Activated CD4-positive, alpha-beta T cell treated with anti-CD3 and anti-CD28 coated beads, Interleukin-2, amount 10 ng/mL, durations not matched to agents 24 days and 14 days (primary cell): ENCODE measurements around the gene SERPINB1. TPM values are rescaled to one million over a fixed set of nuclear protein-coding genes. Genes with fewer than 3 reads are reported as not detected.
A peak's percentile ranks its signal among the peaks of the same experiment; 100 is the strongest.

Experiments used
- DNase-seq: peaks from one replicate; pipeline ENCODE4 v3.0.0; 2022
- H3K27ac Mint-ChIP-seq: one replicate; pipeline ENCODE4 v1.8.0; 2022; ENCODE audit warnings: mild to moderate bottlenecking, mixed read lengths
- H3K27me3 Mint-ChIP-seq: one replicate; pipeline ENCODE4 v1.8.0; 2022; ENCODE audit warnings: mixed read lengths
- H3K36me3 Mint-ChIP-seq: one replicate; pipeline ENCODE4 v1.8.0; 2022; ENCODE audit warnings: low read depth, mild to moderate bottlenecking, mixed read lengths
- H3K4me1 Mint-ChIP-seq: one replicate; pipeline ENCODE4 v1.8.0; 2021; ENCODE audit warnings: mixed read lengths
- H3K4me3 Mint-ChIP-seq: one replicate; pipeline ENCODE4 v1.8.0; 2022; ENCODE audit warnings: mild to moderate bottlenecking, moderate library complexity, mixed read lengths
- H3K9me3 Mint-ChIP-seq: one replicate; pipeline ENCODE4 v1.8.0; 2021; ENCODE audit warnings: mixed read lengths
- intact Hi-C: fragments of 100-400 bp; cut with micrococcal nuclease; formaldehyde crosslinking; loops from one replicate; pipeline ENCODE4 v1.15.1; 2023
- total RNA-seq: library from RNA; stranded (reverse); gene quantifications from 2 replicates; pipeline ENCODE4 v1.2.3, GENCODE V29; 2022

The SERPINB1 gene
- total RNA-seq, 1 donor from 2014 or later = 79.9 TPM

DNA sequence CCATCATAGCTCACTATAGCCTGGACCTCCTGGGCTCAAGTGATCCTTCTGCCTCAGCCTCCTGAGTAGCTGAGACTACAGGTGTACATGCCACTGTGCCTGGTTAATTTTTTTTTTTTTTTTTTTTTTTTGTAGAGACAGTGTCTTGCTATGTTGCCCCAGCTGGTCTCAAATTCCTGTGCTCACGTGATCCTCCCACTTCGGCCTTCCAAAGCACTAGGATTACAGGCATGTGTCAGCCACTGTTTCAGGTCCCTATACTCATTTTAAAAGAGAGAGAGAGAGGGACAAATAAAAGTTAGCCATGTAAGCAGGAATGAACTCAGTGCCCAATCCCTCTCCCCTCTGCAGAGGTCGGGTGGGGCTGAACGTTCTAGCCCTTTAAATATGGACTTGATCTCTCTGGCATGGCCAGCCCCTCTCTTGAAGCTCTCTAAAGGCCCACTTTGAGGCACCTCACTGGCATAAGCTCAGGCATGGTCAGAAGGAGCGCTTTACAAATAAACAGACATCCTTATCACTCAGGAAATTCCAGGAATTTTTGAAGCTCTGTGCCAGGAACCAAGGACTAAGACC lies 9.0 kb upstream of the SERPINB1 start:
- H3K4me3 Mint-ChIP-seq = peak overlapping the region; percentile 10
- no peak for DNase-seq
- H3K9me3 Mint-ChIP-seq = no peaks in the 10 kb centered on the region
- no peaks in the 10 kb centered on the region for H3K27me3 Mint-ChIP-seq
- intact Hi-C loops = loop anchor here (5.0 to 10.0 kb wide), 2 partner anchors 997 to 1174 kb away; partner anchors contain the start of gene FAM50B
- H3K27ac Mint-ChIP-seq = peak overlapping the region; percentile 23
- peaks cover 56% of the 10 kb centered on the region for H3K4me1 Mint-ChIP-seq
- H3K36me3 Mint-ChIP-seq = peaks cover 9% of the 10 kb centered on the region

DNA sequence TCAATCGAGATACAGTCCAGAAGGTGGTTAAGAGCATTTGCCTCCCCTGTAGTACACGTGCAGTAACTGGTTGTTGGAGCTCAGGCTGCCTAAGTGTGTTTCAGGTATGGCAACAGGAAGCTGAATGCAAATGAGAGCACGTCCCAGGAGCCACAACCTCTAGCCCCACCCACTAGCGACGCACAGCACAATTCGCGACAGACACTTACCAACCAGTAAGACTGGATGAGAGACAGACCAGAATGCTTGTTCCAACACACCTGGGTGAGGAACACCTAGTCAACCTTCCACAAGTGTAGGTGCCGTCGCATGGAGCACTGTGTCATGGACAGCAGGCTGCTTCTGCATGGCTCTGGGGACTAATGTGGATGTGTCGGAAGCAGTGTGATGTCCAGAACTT lies 7.2 kb upstream of the SERPINB1 start:
- H3K9me3 Mint-ChIP-seq = no peaks in the 10 kb centered on the region
- peaks cover 45% of the 10 kb centered on the region for H3K4me1 Mint-ChIP-seq
- intact Hi-C loops = no loop called here
- H3K27me3 Mint-ChIP-seq = no peaks in the 10 kb centered on the region
- peaks cover 7% of the 10 kb centered on the region for H3K36me3 Mint-ChIP-seq
- peak; percentile 90 for DNase-seq
- peak overlapping the region; percentile 80 for H3K27ac Mint-ChIP-seq
- peak overlapping the region; percentile 69 for H3K4me3 Mint-ChIP-seq

DNA sequence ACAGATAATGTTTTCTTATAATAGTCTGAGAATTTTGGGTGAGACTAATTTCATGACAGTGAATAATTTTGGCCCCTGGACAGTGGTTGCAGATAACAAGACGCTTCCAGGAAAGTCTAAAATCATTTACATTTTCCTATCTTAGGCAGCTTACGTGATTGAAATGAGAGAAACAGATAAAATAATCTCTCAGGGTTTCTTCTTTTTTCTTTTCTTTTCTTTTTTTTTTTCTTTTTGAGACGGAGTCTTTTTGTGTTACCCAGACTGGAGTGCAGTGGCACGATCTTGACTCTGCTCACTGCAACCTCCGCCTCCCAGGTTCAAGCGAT lies 4.2 kb upstream of the SERPINB1 start:
- peak overlapping the region; percentile 4 for H3K4me3 Mint-ChIP-seq
- H3K4me1 Mint-ChIP-seq = peaks cover 52% of the 10 kb centered on the region
- H3K9me3 Mint-ChIP-seq = no peaks in the 10 kb centered on the region
- intact Hi-C loops = loop anchor here (1.0 to 2.0 kb wide), 7 partner anchors 8 to 143 kb away; no protein-coding TSS in a partner anchor
- no peaks in the 10 kb centered on the region for H3K27me3 Mint-ChIP-seq
- H3K27ac Mint-ChIP-seq = peak overlapping the region; percentile 6
- no peak for DNase-seq
- peaks cover 7% of the 10 kb centered on the region for H3K36me3 Mint-ChIP-seq

DNA sequence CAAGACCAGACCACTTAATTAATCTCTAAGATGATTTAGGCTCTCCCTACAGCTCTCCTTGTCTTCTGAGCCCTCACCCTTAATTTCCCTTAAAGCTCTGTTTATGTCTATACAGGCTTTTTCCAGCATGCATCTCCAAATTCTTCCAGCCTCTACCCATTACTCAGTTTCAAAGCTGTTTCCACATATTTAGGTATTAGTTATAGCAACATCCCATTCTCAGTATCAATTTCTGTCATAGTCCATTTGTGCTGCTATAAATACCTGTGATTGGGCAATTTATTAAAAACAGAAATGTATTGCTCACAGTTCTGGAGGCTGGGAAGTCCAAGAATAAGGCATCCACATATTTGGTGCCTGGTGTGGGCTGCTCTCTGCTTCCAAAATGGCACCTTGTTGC lies 2.3 kb upstream of the SERPINB1 start:
- Mint-ChIP-seq H3K27ac (peak overlapping the region; percentile 54), H3K4me1 (peaks cover 63% of the 10 kb centered on the region), H3K4me3 (peak overlapping the region; percentile 38)

DNA sequence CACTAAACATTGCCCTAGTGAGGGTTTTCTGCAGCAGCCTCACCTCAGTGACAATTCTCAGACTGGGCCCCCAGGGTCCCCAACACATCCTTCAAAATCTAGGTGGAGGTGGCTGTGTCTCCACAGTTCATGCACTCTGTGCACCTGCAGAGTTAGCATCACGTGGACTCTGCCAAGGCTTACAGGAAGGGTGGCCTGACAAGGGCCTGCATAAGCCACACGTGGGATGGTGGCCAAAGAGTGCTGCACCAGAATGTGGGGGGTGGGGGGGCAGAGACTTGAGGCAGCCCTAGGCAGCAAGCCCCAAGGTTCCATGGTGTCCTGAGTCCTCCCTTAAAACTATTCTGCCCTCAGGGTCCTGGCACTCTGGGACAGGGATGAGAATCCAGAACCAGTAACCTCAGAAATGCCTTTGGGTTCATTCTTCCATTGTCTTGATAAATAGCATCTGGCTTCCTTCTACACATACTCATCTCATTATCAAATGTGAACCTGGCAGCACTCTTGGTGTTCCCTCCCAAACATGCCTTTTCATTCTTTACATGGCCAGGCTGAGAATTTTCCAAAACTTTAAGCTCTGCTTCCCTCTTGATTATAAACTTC lies 1.6 kb upstream of the SERPINB1 start:
- Mint-ChIP-seq H3K4me3 (peak overlapping the region; percentile 38), H3K36me3 (peaks cover 19% of the 10 kb centered on the region), H3K9me3 (no peaks in the 10 kb centered on the region), H3K27ac (peak overlapping the region; percentile 54), H3K4me1 (peaks cover 58% of the 10 kb centered on the region), H3K27me3 (no peaks in the 10 kb centered on the region)
- intact Hi-C loops = loop anchor here (5.0 kb wide), 1 partner anchor 224 kb away; the partner anchor contains the start of gene RIPK1
- no peak for DNase-seq

More for the DNA sequence above, 2.3 kb upstream of the SERPINB1 start:
- intact Hi-C loops = loop anchor here (5.0 kb wide), 1 partner anchor 223 kb away; the partner anchor contains the start of gene RIPK1
- Mint-ChIP-seq H3K36me3 (peaks cover 19% of the 10 kb centered on the region), H3K27me3 (no peaks in the 10 kb centered on the region), H3K9me3 (no peaks in the 10 kb centered on the region)
- no peak for DNase-seq

DNA sequence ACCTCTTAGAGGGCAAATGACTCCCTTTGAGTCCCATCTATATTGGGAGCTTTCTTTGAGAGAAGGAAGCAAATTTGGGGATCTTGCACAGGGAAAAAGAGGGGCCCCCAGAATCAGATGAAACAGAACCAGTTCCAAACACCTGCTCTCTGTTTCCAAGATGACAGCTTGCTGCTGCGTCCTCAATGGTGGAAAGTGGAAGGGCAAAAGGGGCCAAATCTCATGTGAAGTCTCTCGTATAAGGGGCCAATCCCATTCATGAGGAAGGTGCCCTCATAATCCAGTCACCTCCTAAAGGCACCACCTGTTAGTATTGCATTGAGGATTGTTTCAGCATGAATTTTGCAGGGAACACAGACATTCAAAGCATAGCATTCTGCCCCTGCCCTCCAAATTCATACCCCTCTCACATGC lies 483 bp upstream of the SERPINB1 start:
- Mint-ChIP-seq H3K9me3 (no peaks in the 10 kb centered on the region), H3K4me3 (peak overlapping the region; percentile 91), H3K4me1 (peaks cover 59% of the 10 kb centered on the region), H3K27me3 (no peaks in the 10 kb centered on the region), H3K36me3 (peaks cover 27% of the 10 kb centered on the region), H3K27ac (peak overlapping the region; percentile 88)
- intact Hi-C loops = loop anchor here (1.0 to 5.0 kb wide), 2 partner anchors 77 to 225 kb away; partner anchors contain the start of genes RIPK1 and WRNIP1
- no peak for DNase-seq

DNA sequence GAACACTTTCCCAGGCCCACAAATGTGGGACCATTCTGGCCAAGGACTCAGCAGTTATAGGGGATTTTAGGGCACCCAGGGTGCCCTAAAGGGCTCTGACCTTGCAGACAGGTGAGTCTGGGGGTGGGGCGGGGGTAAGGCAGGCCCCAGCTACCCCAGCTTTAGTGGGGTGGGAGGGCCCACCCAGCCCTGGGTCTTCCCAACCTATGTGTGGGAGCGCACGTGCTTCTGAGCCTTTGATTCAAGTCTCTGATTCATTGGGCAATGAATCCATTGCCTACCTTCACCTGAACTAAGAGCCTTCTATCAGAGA lies 958 bp downstream of the SERPINB1 start:
- peaks cover 40% of the 10 kb centered on the region for H3K36me3 Mint-ChIP-seq
- no peak for DNase-seq
- H3K27me3 Mint-ChIP-seq = no peaks in the 10 kb centered on the region
- H3K4me3 Mint-ChIP-seq = peak overlapping the region; percentile 91
- intact Hi-C loops = loop anchor here (1.0 to 5.0 kb wide), 4 partner anchors 14 to 227 kb away; partner anchors contain the start of gene RIPK1
- peaks cover 54% of the 10 kb centered on the region for H3K4me1 Mint-ChIP-seq
- no peaks in the 10 kb centered on the region for H3K9me3 Mint-ChIP-seq
- peak overlapping the region; percentile 29 for H3K27ac Mint-ChIP-seq

DNA sequence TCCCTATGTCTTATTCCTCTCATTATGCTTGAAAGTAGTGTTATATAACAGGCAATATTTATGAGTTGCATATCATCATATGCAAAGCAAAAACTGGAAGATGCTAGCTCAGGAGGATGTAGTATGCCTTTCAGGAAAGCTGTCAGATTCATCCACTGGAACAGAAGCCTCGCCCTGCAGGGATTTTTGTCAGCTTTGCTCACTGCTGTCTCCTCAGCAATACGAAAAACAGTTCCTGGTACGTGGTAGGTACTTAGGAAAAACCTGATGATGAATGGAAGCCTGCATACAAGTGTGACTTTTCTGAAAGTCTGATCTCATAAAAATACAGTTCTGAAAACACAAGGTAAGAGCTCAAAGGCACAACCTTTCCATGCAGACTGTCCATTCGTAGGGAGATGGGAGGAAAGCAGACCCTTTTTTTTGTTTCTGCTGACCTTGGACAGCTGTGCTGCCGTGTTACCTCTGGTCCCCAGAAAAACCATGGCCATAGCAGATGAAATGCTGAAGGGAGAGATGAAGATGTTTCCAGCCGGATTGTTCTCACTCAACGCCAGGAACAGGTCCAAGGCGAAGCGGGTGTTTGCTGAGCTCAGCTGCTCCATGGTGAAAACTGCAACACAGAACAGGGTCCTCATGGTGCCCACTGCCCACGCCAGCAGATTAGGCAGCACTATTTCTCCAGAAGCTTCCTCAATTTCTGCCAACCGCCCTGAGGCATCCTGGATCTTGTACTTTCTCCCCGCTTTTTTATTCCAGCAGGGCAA lies 1.5 kb downstream of the SERPINB1 start:
- Mint-ChIP-seq H3K36me3 (peaks cover 45% of the 10 kb centered on the region), H3K4me1 (peaks cover 54% of the 10 kb centered on the region), H3K27ac (peak overlapping the region; percentile 29), H3K9me3 (no peaks in the 10 kb centered on the region), H3K27me3 (no peaks in the 10 kb centered on the region), H3K4me3 (peak overlapping the region; percentile 91)
- intact Hi-C loops = loop anchor here (2.0 to 5.0 kb wide), 2 partner anchors 15 to 227 kb away; partner anchors contain the start of gene RIPK1
- peak; percentile 58 for DNase-seq

DNA sequence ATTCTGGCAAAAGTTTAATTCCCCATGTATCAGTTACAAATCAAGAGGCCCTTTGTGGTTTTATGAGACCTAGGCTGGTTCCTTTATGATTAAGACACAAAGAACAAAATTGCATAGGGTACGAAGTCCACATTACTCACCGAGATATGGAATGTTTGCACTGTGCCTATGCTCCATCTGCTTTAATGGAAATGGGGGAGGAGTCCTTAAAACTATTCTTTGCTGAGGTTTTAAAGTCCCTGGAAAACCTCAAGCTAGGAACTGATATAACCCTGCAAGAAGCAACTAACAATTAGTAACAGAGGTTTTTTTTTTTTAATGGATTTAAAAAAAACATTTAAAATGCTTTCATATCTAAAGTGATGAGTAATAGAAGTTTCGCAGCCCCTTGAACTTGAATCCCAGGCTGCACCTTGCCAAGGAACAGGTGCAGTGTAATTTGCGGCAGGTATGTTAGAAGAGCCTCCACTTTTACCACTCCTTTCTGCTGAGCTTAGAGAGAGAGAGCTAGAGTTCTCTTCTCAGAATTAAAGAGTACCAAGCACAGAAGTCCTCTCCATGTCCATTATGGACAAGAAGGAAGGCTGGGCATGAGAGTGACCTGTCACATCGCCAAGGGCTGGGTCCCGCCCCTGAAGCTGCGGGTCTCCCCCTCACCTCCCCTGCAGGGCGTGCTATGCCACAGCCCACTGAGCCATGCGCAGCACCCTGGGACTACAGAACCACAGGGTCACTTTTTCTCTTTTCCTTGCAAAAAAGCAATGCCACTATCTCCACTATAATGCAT lies 2.3 kb downstream of the SERPINB1 start:
- intact Hi-C loops = no loop called here
- Mint-ChIP-seq H3K27me3 (no peaks in the 10 kb centered on the region), H3K36me3 (peaks cover 53% of the 10 kb centered on the region), H3K4me3 (peak overlapping the region; percentile 91), H3K9me3 (peaks cover 5% of the 10 kb centered on the region), H3K4me1 (peaks cover 58% of the 10 kb centered on the region), H3K27ac (no peak overlapping the region)
- DNase-seq = peak; percentile 63

DNA sequence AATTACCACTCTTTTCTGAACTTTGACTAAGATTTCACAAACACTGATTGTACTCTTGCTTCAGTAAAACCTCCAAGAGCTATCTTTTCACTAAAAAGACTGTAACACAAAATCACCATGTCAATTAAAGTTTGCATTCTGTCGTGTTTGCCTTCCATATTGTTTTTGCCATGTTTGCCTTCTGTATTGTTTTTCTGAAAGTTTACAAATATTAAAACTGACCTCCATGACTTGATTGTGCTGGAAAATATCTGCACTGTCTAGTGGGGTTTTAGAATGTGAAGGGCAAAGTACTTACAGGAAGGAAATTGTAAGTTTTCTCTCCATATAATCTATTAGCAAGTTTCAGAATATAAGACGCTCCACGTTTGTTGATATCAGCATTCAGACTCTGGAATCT lies 3.4 kb downstream of the SERPINB1 start:
- no peak overlapping the region for H3K4me3 Mint-ChIP-seq
- peaks cover 64% of the 10 kb centered on the region for H3K36me3 Mint-ChIP-seq
- intact Hi-C loops = no loop called here
- peaks cover 9% of the 10 kb centered on the region for H3K9me3 Mint-ChIP-seq
- H3K27ac Mint-ChIP-seq = no peak overlapping the region
- no peaks in the 10 kb centered on the region for H3K27me3 Mint-ChIP-seq
- H3K4me1 Mint-ChIP-seq = peaks cover 53% of the 10 kb centered on the region
- DNase-seq = no peak

DNA sequence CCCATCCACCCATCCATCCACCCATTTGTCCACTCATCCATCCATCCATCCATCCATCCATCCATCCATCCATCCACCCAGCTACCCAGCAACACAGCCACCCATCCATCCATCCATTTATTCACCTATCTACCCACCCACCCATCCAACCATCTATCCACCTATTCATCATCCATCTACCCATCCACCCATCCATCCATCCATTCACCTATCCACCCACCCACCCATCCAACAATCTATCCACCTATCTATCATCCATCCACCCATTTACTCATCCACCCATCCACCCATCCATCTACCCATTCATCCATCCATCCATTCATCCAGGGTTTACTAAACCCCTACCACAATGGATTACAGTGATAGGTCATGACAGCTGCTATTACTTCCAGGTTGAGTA lies 7.4 kb downstream of the SERPINB1 start:
- H3K27ac Mint-ChIP-seq = no peak overlapping the region
- intact Hi-C loops = no loop called here
- peaks cover 62% of the 10 kb centered on the region for H3K36me3 Mint-ChIP-seq
- H3K4me3 Mint-ChIP-seq = no peak overlapping the region
- no peaks in the 10 kb centered on the region for H3K27me3 Mint-ChIP-seq
- peaks cover 29% of the 10 kb centered on the region for H3K4me1 Mint-ChIP-seq
- no peak for DNase-seq
- peaks cover 9% of the 10 kb centered on the region for H3K9me3 Mint-ChIP-seq

DNA sequence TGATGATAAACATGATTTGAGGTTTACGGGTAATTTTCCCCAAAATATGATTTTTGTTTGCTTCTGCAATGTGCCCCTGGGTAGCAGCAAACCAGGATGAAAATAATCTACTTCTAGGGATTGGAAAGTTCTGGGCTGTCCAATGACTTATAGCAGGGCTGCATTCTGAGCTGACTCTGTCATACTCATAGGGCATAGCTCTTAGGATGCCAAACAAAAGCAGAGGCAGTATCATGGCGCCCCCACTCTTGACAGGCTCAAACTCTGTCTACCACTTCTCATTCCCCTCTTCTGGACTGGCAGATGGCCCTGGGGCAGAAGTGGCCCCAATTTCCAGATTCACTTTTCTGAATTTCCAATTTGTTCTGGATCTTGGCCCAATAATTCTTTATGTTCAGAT lies 10.3 kb downstream of the SERPINB1 start:
- H3K9me3 Mint-ChIP-seq = peaks cover 9% of the 10 kb centered on the region
- H3K27ac Mint-ChIP-seq = no peak overlapping the region
- peaks cover 13% of the 10 kb centered on the region for H3K4me1 Mint-ChIP-seq
- H3K27me3 Mint-ChIP-seq = no peaks in the 10 kb centered on the region
- DNase-seq = no peak
- peaks cover 43% of the 10 kb centered on the region for H3K36me3 Mint-ChIP-seq
- intact Hi-C loops = no loop called here
- no peak overlapping the region for H3K4me3 Mint-ChIP-seq

DNA sequence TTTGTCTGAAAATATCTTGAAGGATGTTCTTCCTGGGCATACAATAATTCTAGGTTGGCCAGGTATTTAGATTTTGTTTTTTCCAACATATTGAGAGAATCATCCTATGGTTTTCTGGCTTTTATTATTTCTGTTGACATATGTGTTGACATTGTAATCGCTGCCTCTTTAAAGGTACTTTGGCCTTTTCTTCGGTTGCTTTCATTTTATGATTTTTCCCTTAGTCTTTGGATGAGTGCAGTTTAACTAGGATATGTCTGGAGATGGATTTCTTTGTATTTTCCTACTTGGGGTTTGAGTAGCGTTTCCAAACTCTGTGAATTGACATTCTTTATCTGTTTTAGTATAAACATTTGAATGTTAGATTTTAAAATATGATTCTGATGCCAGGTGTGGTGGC lies 11.5 kb downstream of the SERPINB1 start:
- H3K9me3 Mint-ChIP-seq = peaks cover 9% of the 10 kb centered on the region
- intact Hi-C loops = no loop called here
- peaks cover 31% of the 10 kb centered on the region for H3K36me3 Mint-ChIP-seq
- DNase-seq = no peak
- H3K4me1 Mint-ChIP-seq = peaks cover 13% of the 10 kb centered on the region
- no peaks in the 10 kb centered on the region for H3K27me3 Mint-ChIP-seq
- no peak overlapping the region for H3K27ac Mint-ChIP-seq
- no peak overlapping the region for H3K4me3 Mint-ChIP-seq
